Fibroblast of mammary gland (primary cell): ENCODE measurements around the gene EVI5L.
"Not testable (repeated sequence)": the region's sequence is repeated elsewhere in the genome, so short reads cannot be mapped to it uniquely, and the experiment has no call there.

Experiments
- DNase-seq: peaks from one replicate; pipeline ENCODE4 v3.0.0-alpha.2; 2010; ENCODE audit warnings: low read depth
- H3K4me3 ChIP-seq: 2 replicates; pipeline ENCODE4 v1.5.1; 2011; ENCODE audit warnings: low read depth, mild to moderate bottlenecking, low read length, moderate library complexity; ENCODE audit not compliant: control insufficient read depth
- CTCF ChIP-seq: conservative IDR thresholded peaks from 2 replicates; pipeline ENCODE4 v1.5.1; 2011; ENCODE audit warnings: low read depth, low read length, inconsistent platforms; ENCODE audit not compliant: control insufficient read depth, insufficient read depth

Gene EVI5L

GRCh38 chr19:7811989-7812388 lies 18.0 kb upstream of the EVI5L start:
- no peak for TF ChIP-seq CTCF
- no peak overlapping the region for H3K4me3 ChIP-seq
- no peak for DNase-seq

DNA sequence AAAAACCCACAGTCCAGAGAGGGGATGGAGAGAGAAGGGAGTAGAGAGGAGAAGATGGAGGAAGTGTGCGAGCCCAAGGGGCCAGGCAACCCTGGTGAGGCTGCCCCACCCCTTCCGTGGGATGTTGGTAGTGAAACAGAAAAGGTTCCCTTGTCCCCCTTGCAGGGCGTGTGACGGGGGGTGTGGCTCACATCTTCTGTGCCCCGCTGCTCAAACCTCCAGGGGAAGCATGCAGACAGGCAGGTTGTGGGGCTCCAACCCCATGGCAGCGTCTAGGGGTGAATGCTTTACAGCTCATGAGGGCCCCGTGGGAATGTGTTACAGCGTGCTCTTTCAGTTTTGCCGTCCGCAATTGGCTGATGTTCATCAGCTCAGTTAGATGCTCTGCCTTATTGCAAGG lies 14.7 kb upstream of the EVI5L start:
- no peak overlapping the region for H3K4me3 ChIP-seq
- no peak for TF ChIP-seq CTCF
- no peak for DNase-seq

DNA sequence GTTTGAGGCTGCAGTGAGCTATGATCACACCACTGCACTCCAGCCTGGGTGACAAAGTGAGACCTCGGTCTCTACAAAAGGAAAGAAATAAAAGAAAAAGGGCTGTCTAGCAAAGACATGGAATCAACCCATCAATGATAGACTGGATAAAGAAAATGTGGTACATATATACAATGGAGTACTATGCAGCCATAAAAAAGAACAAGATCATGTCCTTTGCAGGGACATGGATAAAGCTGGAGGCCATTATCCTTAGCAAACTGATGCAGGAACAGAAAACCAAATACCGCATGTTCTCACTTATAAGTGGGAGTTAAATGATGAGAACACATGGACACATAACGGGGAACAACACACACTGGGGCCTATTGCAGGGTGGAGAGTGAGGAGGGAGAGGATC lies 14.0 kb upstream of the EVI5L start:
- not testable (repeated sequence) for DNase-seq, H3K4me3 ChIP-seq

- TF ChIP-seq CTCF, result no peak
- DNase-seq, result no peak
- no peak overlapping the region for H3K4me3 ChIP-seq
Measured at GRCh38 chr19:7817801-7818200, 12.2 kb upstream of the EVI5L start.

DNA sequence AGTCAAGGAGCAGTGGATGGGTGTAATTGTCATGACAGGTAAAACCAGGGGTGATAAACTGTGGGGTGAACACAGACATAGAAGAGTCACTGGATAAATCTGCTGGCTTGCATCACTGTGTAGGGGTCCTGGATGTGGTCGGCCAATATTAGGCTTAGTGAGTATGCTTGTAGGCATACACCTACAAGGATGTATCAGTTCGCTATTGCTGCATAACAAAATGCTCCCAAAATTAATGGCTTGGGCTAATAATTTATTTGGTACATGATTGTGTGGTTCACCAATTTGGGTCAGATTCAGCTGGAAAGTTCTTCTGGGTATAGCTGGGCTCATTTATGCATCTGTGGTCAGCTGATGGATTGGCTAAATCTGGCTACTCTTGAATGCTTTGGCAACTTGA lies 11.2 kb upstream of the EVI5L start:
- no peak overlapping the region for H3K4me3 ChIP-seq
- no peak for TF ChIP-seq CTCF
- DNase-seq, result no peak

DNA sequence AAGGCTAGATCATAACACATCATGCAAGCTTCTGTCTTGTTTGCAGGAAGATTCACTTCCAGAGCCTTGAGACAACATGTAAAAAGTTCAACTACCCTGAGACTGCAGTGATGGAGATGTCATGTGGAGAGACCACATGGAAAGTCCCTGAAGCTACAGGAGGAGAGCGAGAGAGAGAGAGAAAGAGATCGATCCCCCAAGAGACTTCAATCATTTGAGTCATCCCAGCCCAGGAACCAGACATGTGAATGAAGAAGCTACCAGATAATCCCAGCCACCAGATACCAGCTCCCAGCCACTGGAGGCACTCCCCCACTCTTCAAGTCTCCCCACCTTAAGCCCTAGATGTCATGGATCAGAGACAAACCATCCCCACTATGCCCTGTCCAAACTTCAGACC lies 10.7 kb upstream of the EVI5L start:
- TF ChIP-seq CTCF, result no peak
- DNase-seq, result no peak
- H3K4me3 ChIP-seq, result no peak overlapping the region

DNA sequence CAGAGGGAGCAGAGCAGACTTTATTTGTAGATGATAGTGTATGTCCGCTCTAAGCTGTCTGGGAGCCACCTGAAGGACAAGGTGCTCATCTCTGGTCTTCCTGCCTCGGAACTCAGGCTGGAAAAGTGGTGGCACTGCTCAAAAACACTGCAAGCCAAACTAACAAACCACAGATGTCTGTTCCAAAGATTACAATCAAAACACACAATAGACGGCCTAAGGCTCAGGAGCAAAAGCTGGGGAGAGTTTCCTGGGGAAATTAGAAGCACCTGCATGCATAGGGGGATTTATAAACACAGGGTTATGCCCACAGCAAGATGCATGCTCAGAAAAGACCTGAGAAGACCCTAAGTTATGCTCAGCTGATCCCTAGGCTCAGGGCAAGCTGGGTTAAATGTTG lies 9.4 kb upstream of the EVI5L start:
- no peak overlapping the region for H3K4me3 ChIP-seq
- no peak for TF ChIP-seq CTCF
- no peak for DNase-seq
